ENCODE results near the gene ZKSCAN3.
"Not testable (repeated sequence)": the region's sequence is repeated elsewhere in the genome, so short reads cannot be mapped to it uniquely, and the experiment has no call there.

Gene ZKSCAN3

DNA sequence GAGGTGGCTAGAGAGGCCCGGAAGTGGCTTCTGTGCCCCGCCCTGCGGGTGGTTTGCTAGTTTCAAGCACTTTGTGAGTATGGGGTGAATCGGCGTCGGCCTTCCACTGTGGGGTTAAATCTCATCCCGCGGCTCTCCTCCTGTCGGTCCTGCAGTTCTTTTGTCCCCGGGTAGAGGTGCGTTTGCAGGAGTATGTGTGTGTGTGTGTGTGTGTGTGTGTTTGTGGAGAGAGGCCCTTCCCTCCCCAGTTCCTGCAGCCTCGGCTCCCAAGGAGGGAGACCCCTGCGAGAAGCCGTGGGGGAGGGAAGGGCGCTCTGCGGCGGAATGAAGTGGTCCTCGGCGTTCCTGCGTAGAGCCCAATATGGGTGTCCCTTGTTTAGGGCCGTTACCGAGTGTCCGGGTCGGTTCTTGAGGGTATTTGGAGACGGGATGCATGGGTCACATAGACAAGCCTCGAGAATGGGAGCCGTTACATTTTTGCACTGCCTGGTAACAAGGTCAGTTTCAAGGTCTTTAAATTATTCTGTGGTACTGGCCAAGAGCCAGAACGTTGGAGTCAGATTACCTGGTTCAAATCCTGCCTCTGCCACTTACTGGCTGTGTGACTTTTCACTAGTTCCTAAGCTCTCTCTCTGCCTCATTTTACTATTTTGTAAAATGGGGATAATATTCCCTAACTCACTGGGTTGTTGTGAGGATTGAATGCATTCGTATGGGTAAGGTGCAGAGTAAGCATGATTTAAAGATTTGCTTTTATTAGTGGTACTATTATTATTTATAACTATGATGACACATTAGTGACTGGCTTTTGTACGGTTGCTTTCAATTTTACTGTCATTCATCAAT lies at the start of gene ZKSCAN3:
TSS of gene ZKSCAN3 (plus strand) at position 56 of the 846 bp plus-strand sequence. CDS start 9,640 bp downstream, outside the sequence.
- peak; percentile 97 for DNase-seq

DNA sequence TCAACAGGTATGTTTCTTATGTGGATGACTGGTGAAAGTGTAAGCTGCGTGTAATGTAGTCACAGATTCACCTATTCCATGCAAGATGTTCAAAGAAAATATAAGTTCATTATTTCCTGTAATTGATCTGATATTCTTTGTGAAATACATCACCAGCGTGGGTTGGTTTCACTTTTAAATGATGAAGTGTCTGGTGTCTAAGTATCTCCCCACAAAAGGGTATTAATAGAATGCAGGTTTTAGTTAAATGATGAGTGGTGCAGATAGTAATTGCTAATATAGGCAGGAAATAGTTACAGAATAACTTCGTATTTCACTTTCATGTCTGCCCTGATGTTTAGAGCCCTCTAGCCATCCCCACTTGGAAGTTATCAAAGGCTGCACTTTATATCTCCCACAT lies 46.2 kb upstream of the ZKSCAN3 start:
- no peak for DNase-seq

- DNase-seq = not testable (repeated sequence)
Observed at GRCh38 chr6:28306363-28306762, 43.4 kb upstream of the ZKSCAN3 start.

DNA sequence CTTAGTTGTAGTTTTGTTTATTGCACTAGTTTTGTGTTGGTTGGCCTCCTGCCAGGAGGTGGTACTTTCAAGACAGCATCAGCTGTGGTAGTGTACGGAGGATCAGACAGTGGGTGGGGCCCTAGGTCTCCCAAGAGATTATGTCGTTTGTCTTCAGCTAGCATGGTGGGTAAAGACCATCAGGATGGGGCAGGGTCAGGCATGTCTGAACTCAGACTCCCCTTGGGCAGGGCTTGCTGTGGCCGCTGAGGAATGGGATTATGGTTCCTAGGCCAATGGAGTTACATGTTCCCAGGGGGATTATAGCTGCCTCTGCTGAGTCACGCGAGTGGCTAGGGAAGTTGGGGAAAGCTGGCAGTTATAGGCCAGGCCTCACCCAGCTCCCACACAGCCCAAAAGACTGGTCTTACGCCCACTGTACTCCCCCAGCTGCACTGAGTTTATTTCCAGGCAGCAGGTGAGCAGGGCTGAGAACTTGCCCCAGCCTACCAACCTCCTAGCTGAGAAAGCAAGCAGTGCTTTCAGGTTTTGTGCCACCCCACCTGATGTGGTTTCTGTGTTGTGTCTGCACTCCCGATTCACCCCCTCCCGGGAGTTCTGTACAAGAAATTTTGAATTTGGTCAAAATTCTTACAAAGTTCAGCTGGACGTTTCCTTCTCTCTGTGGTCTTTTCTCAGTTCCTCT lies 38.5 kb upstream of the ZKSCAN3 start:
- DNase-seq = no peak

DNA sequence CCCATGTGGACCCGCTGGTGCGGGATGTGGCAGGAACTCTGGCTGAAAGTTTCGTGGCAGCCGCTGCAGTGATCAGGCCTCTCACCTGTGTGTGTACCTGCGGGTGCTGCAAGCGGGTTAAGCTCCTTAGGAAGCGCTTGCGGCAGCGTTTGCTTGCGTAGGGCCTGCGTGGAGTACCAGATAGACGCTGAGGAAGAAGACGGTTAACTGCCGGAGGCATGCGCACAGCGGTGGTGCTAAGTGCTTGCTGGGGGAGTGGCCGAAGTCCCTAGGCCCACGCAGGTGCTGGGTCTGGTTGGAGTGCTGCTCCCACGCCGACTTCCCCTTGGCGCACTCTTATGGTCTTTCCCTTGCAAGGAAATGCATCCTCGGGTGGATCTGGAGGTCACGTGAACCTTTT lies 36.8 kb upstream of the ZKSCAN3 start:
- no peak for DNase-seq

GRCh38 chr6:28315628-28316027 lies 34.1 kb upstream of the ZKSCAN3 start:
- no peak for DNase-seq

DNA sequence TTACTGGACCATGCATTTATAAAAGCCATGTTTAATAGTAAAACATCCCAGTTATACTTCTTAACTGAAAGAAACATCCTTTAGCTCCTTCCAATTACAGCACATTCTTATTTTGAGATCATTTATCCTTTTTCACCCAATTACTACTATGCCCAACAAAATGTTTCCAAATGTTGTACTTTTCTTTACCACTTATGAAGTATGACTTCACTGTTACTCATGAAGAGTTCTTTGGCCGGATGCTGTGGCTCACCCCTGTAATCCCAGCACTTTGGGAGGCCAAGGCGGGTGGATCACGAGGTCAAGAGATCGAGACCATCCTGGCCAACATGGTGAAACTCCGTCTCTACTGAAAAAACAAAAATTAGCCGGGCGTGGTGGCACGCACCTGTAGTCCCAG lies 31.9 kb upstream of the ZKSCAN3 start:
- not testable (repeated sequence) for DNase-seq

- DNase-seq = peak; percentile 66
Observed at GRCh38 chr6:28322661-28323060, 27.1 kb upstream of the ZKSCAN3 start.

DNA sequence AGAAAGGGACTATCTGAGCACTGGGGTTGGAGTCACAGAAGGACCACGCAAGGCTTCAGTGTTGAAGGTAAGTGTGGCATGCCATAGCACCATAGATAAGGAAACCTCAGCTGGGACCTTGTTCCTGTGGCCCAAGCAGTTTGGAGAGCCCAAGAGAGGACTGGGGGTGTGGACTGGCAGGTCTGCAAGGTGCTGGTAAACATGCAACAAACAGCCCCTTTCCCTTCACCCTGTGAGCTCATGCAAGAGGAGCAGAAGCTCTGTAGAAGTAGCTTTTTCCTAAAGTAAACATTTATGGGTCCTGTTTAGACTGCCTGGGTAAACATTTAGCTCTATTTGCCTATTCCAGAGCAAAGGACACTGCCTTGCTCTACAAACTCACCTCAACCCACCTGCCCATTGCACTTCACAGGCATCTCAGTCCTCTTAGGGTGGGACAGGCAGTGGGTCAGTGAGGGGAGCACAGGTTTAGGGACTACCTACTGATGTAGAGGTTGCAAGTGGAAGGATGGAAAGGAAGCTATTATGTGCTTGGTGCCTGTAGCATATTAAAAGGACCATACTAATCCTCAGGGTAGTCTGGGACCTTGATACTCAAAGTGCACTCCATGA lies 25.8 kb upstream of the ZKSCAN3 start:
- DNase-seq = peak; percentile 86

DNA sequence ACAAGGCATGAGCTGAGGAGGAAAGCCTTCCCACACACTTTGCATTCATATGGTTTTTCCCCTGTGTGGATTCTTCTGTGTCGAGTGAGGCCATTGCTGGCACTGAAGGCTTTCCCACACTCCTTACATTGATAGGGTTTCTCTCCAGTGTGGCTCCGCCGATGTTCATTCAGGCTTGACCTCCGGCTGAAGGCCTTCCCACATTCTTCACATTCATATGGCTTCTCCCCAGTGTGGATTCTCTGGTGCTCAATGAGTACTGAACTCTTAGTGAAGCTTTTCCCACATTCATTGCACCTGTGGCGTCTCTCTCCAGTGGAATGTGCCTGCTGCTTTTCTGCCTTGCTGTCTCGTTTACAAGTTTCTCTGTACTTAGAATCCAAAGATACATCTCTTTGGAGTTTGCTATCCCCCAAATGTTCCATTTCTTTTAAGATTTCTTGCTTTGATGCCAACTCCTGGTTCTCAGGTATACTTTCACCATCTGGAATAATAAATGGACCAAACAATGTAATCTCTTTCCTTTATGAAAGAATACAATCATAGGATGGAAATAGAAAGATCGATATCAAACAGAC lies 23.3 kb upstream of the ZKSCAN3 start:
- DNase-seq = no peak

DNA sequence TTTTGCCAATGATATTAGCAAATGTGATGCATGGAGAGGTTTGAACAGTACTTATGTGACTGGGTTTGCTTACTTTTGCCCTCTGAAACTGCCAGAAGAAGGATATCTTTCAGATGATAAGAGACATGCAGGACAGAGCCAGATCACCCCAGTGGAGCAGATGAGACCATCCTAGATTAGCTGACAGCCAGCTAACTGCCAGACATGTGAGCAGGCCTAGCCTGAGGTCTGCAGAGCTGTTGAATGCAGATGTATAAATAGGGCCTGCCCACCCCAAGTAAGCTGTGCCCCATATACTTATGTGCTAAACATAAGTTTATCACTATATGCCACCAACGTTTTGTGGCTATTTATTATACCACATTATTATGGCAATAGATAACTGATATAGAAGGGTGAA lies 19.7 kb upstream of the ZKSCAN3 start:
- DNase-seq = no peak

DNA sequence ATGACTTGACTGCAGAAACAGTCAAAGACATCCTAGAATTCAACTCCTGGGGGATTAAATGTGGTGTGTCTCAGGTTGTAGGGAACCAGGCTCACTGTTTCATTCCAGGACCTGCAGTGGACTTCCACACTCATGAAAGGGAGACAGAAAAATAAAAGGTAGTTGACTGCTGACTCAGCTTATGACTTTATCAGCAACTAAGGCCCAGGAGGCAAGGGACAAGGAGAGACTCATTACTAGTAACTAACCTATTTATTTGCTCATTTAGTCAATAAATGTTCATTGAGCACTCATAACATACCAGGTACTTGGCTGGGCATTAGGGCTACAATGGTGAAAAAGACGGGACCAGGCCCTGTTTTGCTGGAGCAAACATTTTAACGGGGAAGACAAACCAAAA lies 16.7 kb upstream of the ZKSCAN3 start:
- DNase-seq = no peak

GRCh38 chr6:28333599-28334018 lies 16.1 kb upstream of the ZKSCAN3 start:
- DNase-seq = no peak

GRCh38 chr6:28334286-28335039 lies 15.3 kb upstream of the ZKSCAN3 start:
- no peak for DNase-seq

DNA sequence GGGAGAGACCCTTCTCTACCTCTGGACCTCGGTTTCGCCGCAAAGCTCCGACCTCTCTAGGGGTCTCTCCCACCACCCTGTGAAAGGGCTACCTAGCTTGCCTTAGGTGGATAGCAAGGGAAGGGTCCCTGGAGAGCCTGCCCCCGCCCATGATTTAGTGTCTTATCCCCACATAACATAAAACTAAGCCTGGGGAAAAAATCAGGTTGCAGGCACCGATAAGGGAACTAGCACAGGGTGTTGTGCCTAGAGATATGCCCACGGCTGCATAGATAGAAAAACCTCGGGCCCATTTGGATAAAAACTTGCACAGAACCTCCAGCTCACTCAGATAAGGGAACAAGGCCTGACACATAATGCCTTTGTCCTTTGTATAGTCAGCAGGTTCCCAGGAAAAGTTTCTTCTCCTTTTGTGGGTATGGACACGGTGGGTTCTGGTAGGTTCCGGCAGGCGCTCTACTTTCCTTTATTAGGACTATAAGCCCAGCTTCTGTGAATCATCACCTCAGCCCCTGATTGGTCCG lies 14.6 kb upstream of the ZKSCAN3 start:
- DNase-seq = no peak

DNA sequence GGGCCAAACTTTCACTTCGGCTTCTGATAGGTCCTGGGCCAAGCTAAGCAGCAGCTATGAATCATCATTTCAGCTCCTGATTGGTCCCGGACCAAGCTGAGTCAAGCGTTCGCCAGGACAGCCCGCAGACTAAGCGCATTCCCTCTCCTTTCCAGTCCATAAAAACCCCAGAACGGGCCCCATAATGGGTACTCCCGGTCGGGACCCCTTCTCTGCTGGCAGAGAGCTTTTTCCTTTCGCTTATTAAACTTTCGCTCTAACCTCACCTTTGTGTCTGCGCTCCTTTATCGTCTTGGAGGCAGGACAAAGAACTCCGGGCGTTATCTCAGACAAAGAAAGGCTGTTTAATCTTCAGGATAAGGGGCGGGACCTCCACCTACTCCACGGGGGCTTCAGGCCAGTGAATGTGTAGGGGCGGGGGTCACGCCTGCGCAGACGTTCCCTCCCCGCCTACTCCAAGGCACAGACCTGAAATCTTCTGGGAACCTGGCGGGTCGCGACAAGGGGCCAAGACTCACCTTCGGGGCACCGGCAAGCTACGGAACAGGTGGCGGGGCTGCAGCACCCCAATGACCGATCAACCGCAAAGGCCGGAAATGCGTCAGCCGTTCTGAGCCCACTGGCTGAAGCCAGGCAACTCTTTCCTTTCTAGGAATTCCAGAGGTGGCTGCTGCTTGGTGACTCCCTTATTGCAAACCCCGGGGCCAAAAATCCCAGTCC lies 14.0 kb upstream of the ZKSCAN3 start, which contains the start of gene ZSCAN31:
TSS of gene ZSCAN31 (minus strand) at position 585 of the 720 bp plus-strand sequence. CDS start 6,465 bp downstream, outside the sequence.
- peak; percentile 98 for DNase-seq

- DNase-seq = peak; percentile 82
Observed at GRCh38 chr6:28336284-28337120, 13.2 kb upstream of the ZKSCAN3 start.

- DNase-seq = peak; percentile 29
Observed at GRCh38 chr6:28337121-28337520, 12.6 kb upstream of the ZKSCAN3 start.

GRCh38 chr6:28340310-28341095 lies 9.2 kb upstream of the ZKSCAN3 start:
- DNase-seq = no peak

Measured in DMS53 (cell line).